Keratinocyte (primary cell): ENCODE measurements around the gene NXT2. TPM values are rescaled to one million over a fixed set of nuclear protein-coding genes. Genes with fewer than 3 reads are reported as not detected.

ENCODE experiments used
- DNase-seq: peaks from one replicate; pipeline ENCODE4 v3.0.0-alpha.2; 2011; ENCODE audit warnings: low read depth, missing footprints, low spot score
- FAIRE-seq: peaks from 2 replicates; lab custom pipeline; 2011; peaks lifted over from hg19 to GRCh38; lab: Jason Lieb, UNC
- H2AFZ ChIP-seq: 2 replicates; pipeline ENCODE4 v1.6.0; 2012; ENCODE audit warnings: low read length, control low read depth, inconsistent platforms; ENCODE audit not compliant: control insufficient read depth
- H3K27ac ChIP-seq: 2 replicates; pipeline ENCODE4 v1.5.1; 2011; ENCODE audit warnings: low read length; ENCODE audit not compliant: control insufficient read depth, insufficient read depth
- H3K27me3 ChIP-seq: 3 replicates; pipeline ENCODE4 v1.6.0; 2011; ENCODE audit warnings: low read length; ENCODE audit not compliant: control insufficient read depth, insufficient read depth; ENCODE audit errors: extremely low read depth
- H3K36me3 ChIP-seq, 2 experiments: 2 replicates in 1 of 2; 3 replicates in 1 of 2; pipeline ENCODE4 v1.5.1; 2011; ENCODE audit warnings: low read length in 2 of 2, mild to moderate bottlenecking in 1 of 2; ENCODE audit not compliant: control insufficient read depth in 2 of 2, insufficient read depth in 2 of 2; ENCODE audit errors: extremely low read depth in 1 of 2
- H3K4me1 ChIP-seq: 3 replicates; pipeline ENCODE4 v1.5.1; 2011; ENCODE audit warnings: low read length; ENCODE audit not compliant: control insufficient read depth, insufficient read depth; ENCODE audit errors: extremely low read depth
- H3K4me2 ChIP-seq: 3 replicates; pipeline ENCODE4 v1.6.0; 2011; ENCODE audit warnings: low read depth, low read length; ENCODE audit not compliant: control insufficient read depth, insufficient read depth; ENCODE audit errors: extremely low read depth
- H3K4me3 ChIP-seq, 3 experiments: fragments of 200-600 bp in 1 of 3; sonication (generic) in 1 of 3; 2 replicates in 2 of 3; 3 replicates in 1 of 3; pipeline ENCODE4 v1.5.1; 2011 to 2016; ENCODE audit warnings: low read length in 3 of 3, mild to moderate bottlenecking in 3 of 3, control low read depth in 2 of 3, inconsistent platforms in 1 of 3, low read depth in 1 of 3, mixed read lengths in 1 of 3, mixed run types in 1 of 3, moderate library complexity in 1 of 3; ENCODE audit not compliant: control insufficient read depth in 2 of 3, insufficient read depth in 2 of 3; ENCODE audit errors: extremely low read depth in 1 of 3
- H3K79me2 ChIP-seq: 2 replicates; pipeline ENCODE4 v1.6.0; 2012; ENCODE audit warnings: low read length; ENCODE audit not compliant: control insufficient read depth, insufficient read depth
- H3K9ac ChIP-seq: 3 replicates; pipeline ENCODE4 v1.6.0; 2011; ENCODE audit warnings: low read length; ENCODE audit not compliant: control insufficient read depth, insufficient read depth; ENCODE audit errors: extremely low read depth
- H3K9me1 ChIP-seq: 3 replicates; pipeline ENCODE4 v1.6.0; 2011; ENCODE audit warnings: low read length; ENCODE audit not compliant: control insufficient read depth, insufficient read depth; ENCODE audit errors: extremely low read depth
- H3K9me3 ChIP-seq: 2 replicates; pipeline ENCODE4 v1.5.1; 2012; ENCODE audit warnings: low read depth, low read length; ENCODE audit not compliant: control insufficient read depth
- H4K20me1 ChIP-seq: 3 replicates; pipeline ENCODE4 v1.6.0; 2011; ENCODE audit warnings: low read length; ENCODE audit not compliant: control insufficient read depth, insufficient read depth; ENCODE audit errors: extremely low read depth
- CTCF ChIP-seq, 3 experiments: IDR thresholded peaks in 1 of 3; conservative IDR thresholded peaks in 1 of 3; optimal IDR thresholded peaks in 1 of 3; 2 replicates in 2 of 3; 3 replicates in 1 of 3; pipeline versions ENCODE3 to v1.5.1; 2011; ENCODE audit warnings: low read length in 3 of 3, mild to moderate bottlenecking in 3 of 3, moderate library complexity in 2 of 3, control low read depth in 1 of 3, inconsistent platforms in 1 of 3; ENCODE audit not compliant: insufficient read depth in 2 of 3; ENCODE audit errors: extremely low read depth in 1 of 3
- EZH2 ChIP-seq: IDR thresholded peaks from one replicate; pipeline ENCODE4 v1.6.1; 2012; ENCODE audit warnings: inconsistent platforms, mild to moderate bottlenecking, low read length, moderate library complexity
- dilution Hi-C: fragments of 300-500 bp; cut with MboI; formaldehyde crosslinking; loops from one replicate; pipeline ENCODE4 v1.7.0; 2020; ENCODE audit warnings: low sequenced_read_pairs; ENCODE audit not compliant: extremely low pct_ligation_motif_present
- polyA plus RNA-seq, 5 experiments: library from polyadenylated mRNA; depleted of rRNA in 3 of 5; stranded (reverse) in 3 of 5; stranded (forward) in 1 of 5; unstranded in 1 of 5; fragments of >200 nt; gene quantifications; 1 replicate in 1 of 5; 2 replicates in 3 of 5; 3 replicates in 1 of 5; pipeline versions ENCODE4 v1.2.1 to v1.2.3, GENCODE V29; 2011 to 2012; ENCODE audit warnings: missing spikeins in 2 of 5, low read depth in 1 of 5, low replicate concordance in 1 of 5

The NXT2 gene
- polyA plus RNA-seq, 1 donor (not counting 4 experiments of a cell fraction or from before 2014, with no cell fraction given): 7.7 TPM

GRCh38 chrX:109534933-109535332, 1.7 kb upstream of the NXT2 start:
- H3K9me1 ChIP-seq: no peaks in the 10 kb centered on the region
- H3K36me3 ChIP-seq: no peaks in the 10 kb centered on the region
- no peaks in the 10 kb centered on the region for H3K79me2 ChIP-seq
- TF ChIP-seq CTCF (optimal IDR thresholded peaks at IDR 0.05 in 1 of 3, IDR thresholded peaks at IDR 0.05 in 1 of 3, conservative IDR thresholded peaks at IDR 0.05 in 1 of 3; ENCODE audit: extremely low read depth in 1 of 3, insufficient read depth in 2 of 3, low read length in 3 of 3) (no peak), EZH2 (no peak)
- H3K9ac ChIP-seq: no peak overlapping the region
- no peaks in the 10 kb centered on the region for H3K27me3 ChIP-seq
- no peak overlapping the region for H3K27ac ChIP-seq
- H3K4me3 ChIP-seq: no peak overlapping the region
- no peak for DNase-seq
- no peaks in the 10 kb centered on the region for H4K20me1 ChIP-seq
- peaks cover 4% of the 10 kb centered on the region for H3K4me1 ChIP-seq
- H2AFZ ChIP-seq: no peak overlapping the region
- H3K9me3 ChIP-seq: no peaks in the 10 kb centered on the region
- dilution Hi-C loops: no loop called here
- H3K4me2 ChIP-seq: no peak overlapping the region
- no peak for FAIRE-seq

GRCh38 chrX:109535578-109535977, 1.1 kb upstream of the NXT2 start:
- Histone ChIP-seq H3K79me2 (no peaks in the 10 kb centered on the region), H3K27ac (no peak overlapping the region), H3K9me1 (no peaks in the 10 kb centered on the region), H4K20me1 (no peaks in the 10 kb centered on the region), H3K4me3 (no peak overlapping the region), H3K27me3 (no peaks in the 10 kb centered on the region), H2AFZ (no peak overlapping the region), H3K4me1 (peaks cover 4% of the 10 kb centered on the region), H3K36me3 (no peaks in the 10 kb centered on the region), H3K9ac (no peak overlapping the region), H3K4me2 (no peak overlapping the region), H3K9me3 (no peaks in the 10 kb centered on the region)
- no peak for FAIRE-seq
- dilution Hi-C loops: no loop called here
- no peak for TF ChIP-seq CTCF (optimal IDR thresholded peaks at IDR 0.05 in 1 of 3, IDR thresholded peaks at IDR 0.05 in 1 of 3, conservative IDR thresholded peaks at IDR 0.05 in 1 of 3; ENCODE audit: extremely low read depth in 1 of 3, insufficient read depth in 2 of 3, low read length in 3 of 3)
- no peak for TF ChIP-seq EZH2
- no peak for DNase-seq
